Gastroesophageal sphincter (tissue), 4 donors: ENCODE data around the gene LINC01488. TPM values are rescaled to one million over a fixed set of nuclear protein-coding genes. Genes with fewer than 3 reads are reported as not detected.

Experiments used
- ATAC-seq: fragments of 150-250 bp; one replicate; pipeline ENCODE4 v1.9.1; 2016; ENCODE audit warnings: mild to moderate bottlenecking, moderate library complexity
- H3K27ac ChIP-seq, 4 donors: fragments of 200-600 bp; sonication (generic) in 3 of 4; 1 replicate in 3 of 4; 2 replicates in 1 of 4; pipeline ENCODE4 v1.5.1; 2016 to 2019
- H3K27me3 ChIP-seq: fragments of 200-600 bp; sonication (generic); one replicate; pipeline ENCODE4 v1.5.1; 2019
- H3K36me3 ChIP-seq, 2 donors: fragments of 200-600 bp; sonication (generic); one replicate each; pipeline ENCODE4 v1.5.1; 2019; ENCODE audit warnings: control low read depth in 1 of 2
- H3K4me1 ChIP-seq, 3 donors: fragments of 200-600 bp; sonication (generic); 1 replicate in 2 of 3; 2 replicates in 1 of 3; pipeline ENCODE4 v1.5.1; 2016 to 2019; ENCODE audit warnings: control low read depth in 2 of 3
- H3K4me3 ChIP-seq, 2 donors: fragments of 200-600 bp; sonication (generic); one replicate each; pipeline ENCODE4 v1.5.1; 2019; ENCODE audit warnings: mild to moderate bottlenecking in 1 of 2, moderate library complexity in 1 of 2
- H3K9me3 ChIP-seq, 3 donors: fragments of 200-600 bp; sonication (generic); one replicate each; pipeline ENCODE4 v1.5.1; 2017 to 2019; ENCODE audit warnings: control low read depth in 2 of 3
- CTCF ChIP-seq, 4 experiments: fragments of 200-600 bp in 2 of 4; fragments of 450-650 bp in 2 of 4; sonication (generic) in 1 of 4; IDR thresholded peaks; one replicate each; pipeline ENCODE4 v1.5.1; 2017 to 2019; ENCODE audit warnings: antibody characterized with exemption in 4 of 4, mild to moderate bottlenecking in 2 of 4, moderate library complexity in 2 of 4
- EP300 ChIP-seq: sonication (generic); formaldehyde crosslinking; IDR thresholded peaks from one replicate; pipeline ENCODE4 v1.6.1; 2017; ENCODE audit warnings: antibody characterized with exemption, mild to moderate bottlenecking
- POLR2A ChIP-seq, 2 donors: fragments of 450-650 bp; IDR thresholded peaks; one replicate each; pipeline ENCODE4 v1.6.1; 2017; ENCODE audit warnings: antibody characterized with exemption in 2 of 2, mild to moderate bottlenecking in 2 of 2, moderate library complexity in 1 of 2
- POLR2AphosphoS5 ChIP-seq: sonication (generic); formaldehyde crosslinking; IDR thresholded peaks from one replicate; pipeline ENCODE4 v1.6.1; 2017; ENCODE audit warnings: antibody characterized with exemption
- WGBS, 2 donors: methylation state at CpG; one replicate each; pipeline ENCODE4 v1.1.5; 2018; ENCODE audit warnings: low coverage in 1 of 2; 5-methylcytosine and 5-hydroxymethylcytosine counted together
- total RNA-seq, 4 donors: library from RNA; depleted of rRNA; stranded (reverse); fragments of >200 nt; gene quantifications; one replicate each; pipeline ENCODE4 v1.1.0, GENCODE V29; 2016

LINC01488 gene
- total RNA-seq, 4 donors from 2014 or later: not detected

GRCh38 chr11:69501121-69501489 lies 19.6 kb downstream of the LINC01488 start:
- no peak overlapping the region for H3K27ac ChIP-seq
- no peak overlapping the region for H3K4me3 ChIP-seq
- H3K27me3 ChIP-seq: no peaks in the 10 kb centered on the region
- WGBS, 2 donors: 68 to 78% methylated on average over 1 of the region's 1 CpG
- H3K9me3 ChIP-seq: no peaks in the 10 kb centered on the region
- H3K4me1 ChIP-seq: peaks cover 0 to 30% (median 13%) of the 10 kb centered on the region in 3 donors
- no peaks in the 10 kb centered on the region for H3K36me3 ChIP-seq
- TF ChIP-seq EP300 (no peak), POLR2A (IDR thresholded peaks at IDR 0.05) (no peak), CTCF (IDR thresholded peaks at IDR 0.05) (no peak)
- no peak for ATAC-seq

- TF ChIP-seq CTCF (IDR thresholded peaks at IDR 0.05): no peak
- no peak for TF ChIP-seq EP300
- TF ChIP-seq POLR2A (IDR thresholded peaks at IDR 0.05): no peak
- no peak for TF ChIP-seq POLR2AphosphoS5
- Histone ChIP-seq H3K27me3 (no peaks in the 10 kb centered on the region), H3K4me1 (peaks cover 0 to 19% (median 5%) of the 10 kb centered on the region in 3 donors), H3K9me3 (no peaks in the 10 kb centered on the region), H3K27ac (no peak overlapping the region), H3K4me3 (no peak overlapping the region), H3K36me3 (no peaks in the 10 kb centered on the region)
- ATAC-seq: no peak
- WGBS, 2 donors: 92 to 95% methylated on average over 2 to 3 of the region's 26 CpGs
Measured at GRCh38 chr11:69501891-69502860, 20.7 kb downstream of the LINC01488 start.

- Histone ChIP-seq H3K4me1 (peaks cover 0 to 2% (median 0%) of the 10 kb centered on the region in 3 donors), H3K9me3 (no peaks in the 10 kb centered on the region), H3K4me3 (no peak overlapping the region), H3K27me3 (no peaks in the 10 kb centered on the region), H3K27ac (no peak overlapping the region), H3K36me3 (no peaks in the 10 kb centered on the region)
- TF ChIP-seq CTCF (IDR thresholded peaks at IDR 0.05) (no peak), POLR2A (IDR thresholded peaks at IDR 0.05) (no peak), POLR2AphosphoS5 (no peak), EP300 (no peak)
- ATAC-seq: no peak
- 100% methylated on average over 5 of the region's 9 CpGs; no CpG with 5 or more reads in 1 of the 2 donors for WGBS, 2 donors
Measured at GRCh38 chr11:69504127-69504526, 22.7 kb downstream of the LINC01488 start.

- no peak for ATAC-seq
- TF ChIP-seq POLR2A (IDR thresholded peaks at IDR 0.05): no peak
- no peak for TF ChIP-seq CTCF (IDR thresholded peaks at IDR 0.05)
- H3K4me1 ChIP-seq: no peaks in the 10 kb centered on the region
- no peaks in the 10 kb centered on the region for H3K9me3 ChIP-seq
- H3K27ac ChIP-seq: no peak overlapping the region
- no peaks in the 10 kb centered on the region for H3K27me3 ChIP-seq
- H3K4me3 ChIP-seq: no peak overlapping the region
- H3K36me3 ChIP-seq: no peaks in the 10 kb centered on the region
- 100% methylated on average over 2 to 4 of the region's 10 CpGs for WGBS, 2 donors
Measured at GRCh38 chr11:69504576-69505335, 23.3 kb downstream of the LINC01488 start.
